ENCODE data around the gene ANOS1. TPM values are rescaled to one million over a fixed set of nuclear protein-coding genes. Genes with fewer than 3 reads are reported as not detected.

ANOS1 gene
- total RNA-seq, 1 experiment from 2014 or later: 54.9 TPM

DNA sequence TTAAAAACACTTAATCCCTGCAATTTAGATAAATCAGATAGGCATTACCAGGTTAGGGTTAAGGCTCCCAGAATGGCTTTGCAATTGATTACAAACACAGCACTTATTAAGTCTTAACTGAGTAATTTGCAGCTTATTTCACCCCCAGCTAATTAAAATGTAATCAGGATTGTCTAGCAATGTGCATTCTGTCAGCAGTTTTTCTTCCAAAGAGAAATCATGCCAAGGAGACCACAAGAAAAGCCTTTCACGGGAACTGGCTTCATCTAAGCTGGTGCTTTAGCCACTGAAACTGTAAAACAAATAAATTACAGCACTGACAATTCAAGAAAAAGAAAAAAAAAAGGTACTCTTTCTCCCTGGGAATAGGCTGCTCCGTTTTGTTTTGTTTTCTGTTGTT lies 2.1 kb downstream of the ANOS1 start:
- no peak overlapping the region for H2BK5ac ChIP-seq (ENCODE audit: insufficient read length, low read length)
- no peak overlapping the region for H3K23ac ChIP-seq (ENCODE audit: insufficient read length, low read depth, low read length)
- no peak overlapping the region for H2BK15ac ChIP-seq (ENCODE audit: low read depth, low read length)
- H4K91ac ChIP-seq (ENCODE audit: insufficient read length, low read depth, low read length): no peak overlapping the region
- peak overlapping the region in 1 of 3 experiments; percentile 30; a peak in 1 of 7 replicates for H3K27ac Mint-ChIP-seq
- H3K79me1 ChIP-seq (ENCODE audit: insufficient read depth, low read depth, low read length, poor library complexity, severe bottlenecking): no peaks in the 10 kb centered on the region
- no peaks in the 10 kb centered on the region; the same call in 1 of the 2 replicates for H3K27me3 ChIP-seq (ENCODE audit: insufficient read depth, low read length)
- H2BK12ac ChIP-seq (ENCODE audit: insufficient read length, low read depth, low read length): no peak overlapping the region
- peaks cover 0 to 4% of the 10 kb centered on the region in 2 experiments; a peak in 1 of 5 replicates for H3K9me3 Mint-ChIP-seq
- peaks cover 2% of the 10 kb centered on the region for H4K20me1 ChIP-seq (ENCODE audit: control insufficient read depth, insufficient read depth, insufficient read length)
- peak overlapping the region; percentile 91 to 98 for H3K4me3 Mint-ChIP-seq
- TF ChIP-seq, protein P1, sequence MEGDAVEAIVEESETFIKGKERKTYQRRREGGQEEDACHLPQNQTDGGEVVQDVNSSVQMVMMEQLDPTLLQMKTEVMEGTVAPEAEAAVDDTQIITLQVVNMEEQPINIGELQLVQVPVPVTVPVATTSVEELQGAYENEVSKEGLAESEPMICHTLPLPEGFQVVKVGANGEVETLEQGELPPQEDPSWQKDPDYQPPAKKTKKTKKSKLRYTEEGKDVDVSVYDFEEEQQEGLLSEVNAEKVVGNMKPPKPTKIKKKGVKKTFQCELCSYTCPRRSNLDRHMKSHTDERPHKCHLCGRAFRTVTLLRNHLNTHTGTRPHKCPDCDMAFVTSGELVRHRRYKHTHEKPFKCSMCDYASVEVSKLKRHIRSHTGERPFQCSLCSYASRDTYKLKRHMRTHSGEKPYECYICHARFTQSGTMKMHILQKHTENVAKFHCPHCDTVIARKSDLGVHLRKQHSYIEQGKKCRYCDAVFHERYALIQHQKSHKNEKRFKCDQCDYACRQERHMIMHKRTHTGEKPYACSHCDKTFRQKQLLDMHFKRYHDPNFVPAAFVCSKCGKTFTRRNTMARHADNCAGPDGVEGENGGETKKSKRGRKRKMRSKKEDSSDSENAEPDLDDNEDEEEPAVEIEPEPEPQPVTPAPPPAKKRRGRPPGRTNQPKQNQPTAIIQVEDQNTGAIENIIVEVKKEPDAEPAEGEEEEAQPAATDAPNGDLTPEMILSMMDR (conservative IDR thresholded peaks at IDR 0.05): no peak
- no peak overlapping the region for H4K8ac ChIP-seq (replicated peaks; ENCODE audit: insufficient read length, low read depth, low read length)
- H3K4me1 ChIP-seq (ENCODE audit: insufficient read depth, low read length): peaks cover 23% of the 10 kb centered on the region; the same call in 1 of the 2 replicates
- H2AFZ ChIP-seq (ENCODE audit: low read length): no peak overlapping the region
- peaks cover 19% of the 10 kb centered on the region for H3K23me2 ChIP-seq (ENCODE audit: insufficient read length, low read depth, low read length, poor library complexity, severe bottlenecking)
- no peak overlapping the region for H3K27ac ChIP-seq (ENCODE audit: insufficient read length, low read depth, low read length)
- no peak overlapping the region for H2AK5ac ChIP-seq (ENCODE audit: insufficient read length, low read length)
- no CpG with 5 or more reads among the region's 2 CpGs for WGBS (ENCODE audit: extremely low coverage, insufficient read length, low lambda C conversion rate)
- no peak overlapping the region for H3K14ac ChIP-seq (ENCODE audit: insufficient read depth, low read length)
- peak overlapping the region; percentile 94 for H3K4me2 ChIP-seq (ENCODE audit: insufficient read depth, insufficient read length, low read length)
- peaks cover 14 to 26% (median 21%) of the 10 kb centered on the region in 3 experiments for H3K36me3 Mint-ChIP-seq (ENCODE audit: insufficient read depth in 1 of 3, low read depth in 3 of 3)
- no peak overlapping the region for H3K4ac ChIP-seq (ENCODE audit: low read depth, low read length)
- H4K5ac ChIP-seq (ENCODE audit: insufficient read length, low read depth, low read length): no peak overlapping the region
- no peak overlapping the region for H3K56ac ChIP-seq (ENCODE audit: insufficient read length, low read depth, low read length)
- H2BK120ac ChIP-seq (ENCODE audit: low read depth, low read length, poor library complexity, severe bottlenecking): no peak overlapping the region
- no peak overlapping the region for H3K9ac ChIP-seq (ENCODE audit: extremely low read depth, insufficient read length, low read length)
- H3K4me1 Mint-ChIP-seq: peaks cover 52 to 59% of the 10 kb centered on the region in 2 experiments
- no peak overlapping the region for H3K18ac ChIP-seq (ENCODE audit: insufficient read length, low read depth, low read length)
- no peak overlapping the region for H2BK20ac ChIP-seq (ENCODE audit: low read depth, low read length, poor library complexity, severe bottlenecking)
- no peaks in the 10 kb centered on the region for H3K9me3 ChIP-seq (ENCODE audit: control insufficient read depth, low read depth, low read length)
- peaks cover 50% of the 10 kb centered on the region; the same call in 1 of the 2 replicates for H3K79me2 ChIP-seq (ENCODE audit: insufficient read depth, low read length)
- H3T11ph ChIP-seq (ENCODE audit: low read length): no peak overlapping the region
- DNase-seq: no peak
- H3K27me3 Mint-ChIP-seq (ENCODE audit: low read depth): peaks cover 26% of the 10 kb centered on the region
